HT-29 (cell line): ENCODE data around the gene RNPS1. TPM values are rescaled to one million over a fixed set of nuclear protein-coding genes. Genes with fewer than 3 reads are reported as not detected.

Experiments used
- small RNA-seq: library from RNA; depleted of rRNA; stranded (forward); fragments of <200 nt; gene quantifications from one replicate; pipeline ENCODE3, GENCODE V24; 2014
- total RNA-seq: library from RNA; depleted of rRNA; stranded (reverse); fragments of >200 nt; shearing (Covaris generic); gene quantifications from 2 replicates; pipeline ENCODE4 v1.2.3, GENCODE V29; 2014; rRNA removed

Gene RNPS1
- total RNA-seq, 1 experiment from 2014 or later, result 226 TPM

Small RNA genes within 50 kb of the gene (small RNA-seq; reads per million reads assigned to genes)
- not detected for gene MIR3677
- not detected for gene MIR4717

Other genes with a start within 250 kb of the RNPS1 start
- gene NPW, start 248.3 kb downstream of the RNPS1 start, total RNA-seq, result 0.91 and 2.7 TPM in 2 replicates
- 258 and 259 TPM in 2 replicates for gene NHERF2, start 241.2 kb downstream of the RNPS1 start, total RNA-seq
- gene NTHL1, start 220.3 kb downstream of the RNPS1 start, total RNA-seq, result 157 and 215 TPM in 2 replicates
- gene TSC2, start 220.1 kb downstream of the RNPS1 start, total RNA-seq, result 75.1 and 85.0 TPM in 2 replicates
- gene PKD1, start 132.2 kb downstream of the RNPS1 start, total RNA-seq, result 72.1 and 74.7 TPM in 2 replicates
- gene RAB26, start 119.5 kb downstream of the RNPS1 start, total RNA-seq, result 13.4 and 24.9 TPM in 2 replicates
- gene TRAF7, start 112.3 kb downstream of the RNPS1 start, total RNA-seq, result 166 and 170 TPM in 2 replicates
- 0.08 and 2.5 TPM in 2 replicates for gene CASKIN1, start 71.5 kb downstream of the RNPS1 start, total RNA-seq
- gene MLST8, start 62.7 kb downstream of the RNPS1 start, total RNA-seq, result 98.9 and 117 TPM in 2 replicates
- gene BRICD5, start 57.3 kb downstream of the RNPS1 start, total RNA-seq, result 33.6 and 34.6 TPM in 2 replicates
- 82.0 and 98.7 TPM in 2 replicates for gene PGP, start 53.3 kb downstream of the RNPS1 start, total RNA-seq
- gene E4F1, start 44.5 kb downstream of the RNPS1 start, total RNA-seq, result 83.8 and 87.2 TPM in 2 replicates
- gene DNASE1L2, start 31.7 kb downstream of the RNPS1 start, total RNA-seq, result 0.99 and 3.1 TPM in 2 replicates
- 160 and 162 TPM in 2 replicates for gene ECI1, start 16.5 kb downstream of the RNPS1 start, total RNA-seq
- under 0.01 and 2.5 TPM in 2 replicates for gene ABCA3, start 72.6 kb upstream of the RNPS1 start, total RNA-seq
- gene CCNF, start 161.3 kb upstream of the RNPS1 start, total RNA-seq, result 64.9 and 68.1 TPM in 2 replicates
- 53.8 and 58.0 TPM in 2 replicates for gene TEDC2, start 192.0 kb upstream of the RNPS1 start, total RNA-seq
- gene NTN3, start 203.2 kb upstream of the RNPS1 start, total RNA-seq, result not detected in 2 replicates
- gene TBC1D24, start 207.0 kb upstream of the RNPS1 start, total RNA-seq, result 16.5 and 16.6 TPM in 2 replicates
- gene ATP6V0C, start 245.8 kb upstream of the RNPS1 start, total RNA-seq, result 99.9 and 117 TPM in 2 replicates